HCT116 (cell line): ENCODE results near the gene FALEC. TPM values are rescaled to one million over a fixed set of nuclear protein-coding genes. Genes with fewer than 3 reads are reported as not detected.
A peak's percentile ranks its signal among the peaks of the same experiment; 100 is the strongest.

Experiments
- ATAC-seq: fragments of 200-7000 bp; cut with Tn5 transposase; 2 replicates; pipeline ENCODE4 v1.9.1; 2020; ENCODE audit warnings: mild to moderate bottlenecking, moderate library complexity
- BruUV-seq: library from RNA; stranded (reverse); fragments of 400-500 nt; replicated peaks from 2 replicates; lab custom pipeline; 2021; lab: Mats Ljungman, UMichigan
- CTCF ChIA-PET: fragments of 300-600 bp; sonication (Branson Sonifier 250); formaldehyde crosslinking; loops from one replicate; lab custom pipeline; 2021; ENCODE audit warnings: antibody characterized with exemption; lab: Charles Lee
- POLR2A ChIA-PET: fragments of 300-600, 350-600 bp; sonication (Branson Sonifier 250); formaldehyde crosslinking; loops from one replicate; lab custom pipeline; 2021; ENCODE audit warnings: antibody characterized with exemption; lab: Charles Lee
- RAD21 ChIA-PET, 2 experiments: fragments of 300-600 bp; sonication (Branson Sonifier 250); formaldehyde crosslinking; loops; one replicate each; lab custom pipeline; 2023; ENCODE audit warnings: low total read pairs in 2 of 2; ENCODE audit not compliant: uncharacterized antibody in 2 of 2, unreplicated experiment in 2 of 2, low non-redundant PET in 1 of 2; lab: Charles Lee
- DNase-seq: peaks from one replicate; pipeline ENCODE4 v3.0.0-alpha.2; 2010; ENCODE audit warnings: low read depth, low spot score
- H2AFZ ChIP-seq: fragments of 200-600 bp; shearing (Covaris generic), sonication (generic); 2 replicates; pipeline ENCODE4 v1.6.1; 2017; ENCODE audit warnings: low read depth, mixed run types, mixed read lengths, antibody characterized with exemption, low read length; ENCODE audit not compliant: poor library complexity, severe bottlenecking
- H3K27ac ChIP-seq: 2 replicates; pipeline ENCODE4 v1.5.1; 2012; ENCODE audit warnings: low read depth, low read length
- H3K27me3 ChIP-seq: fragments of 200-600 bp; sonication (generic); 2 replicates; pipeline ENCODE4 v1.6.1; 2016; ENCODE audit warnings: mixed run types, low read length, mixed read lengths; ENCODE audit not compliant: insufficient read depth
- H3K36me3 ChIP-seq, 2 experiments: fragments of 200-500 bp in 1 of 2; fragments of 200-600 bp in 1 of 2; sonication (Bioruptor generic) in 1 of 2; sonication (generic) in 1 of 2; 2 replicates each; pipeline versions ENCODE4 v1.5.1 to v1.6.1; 2014 to 2016; ENCODE audit warnings: low read length in 2 of 2, inconsistent platforms in 1 of 2, mixed read lengths in 1 of 2, mixed run types in 1 of 2; ENCODE audit not compliant: insufficient read depth in 2 of 2, control insufficient read depth in 1 of 2
- H3K4me1 ChIP-seq, 2 experiments: fragments of 200-600 bp in 1 of 2; sonication (generic) in 1 of 2; 2 replicates each; pipeline versions ENCODE4 v1.5.1 to v1.6.1; 2012 to 2017; ENCODE audit warnings: low read length in 2 of 2, inconsistent platforms in 1 of 2, mild to moderate bottlenecking in 1 of 2, mixed read lengths in 1 of 2, mixed run types in 1 of 2, moderate library complexity in 1 of 2; ENCODE audit not compliant: insufficient read depth in 2 of 2, control insufficient read depth in 1 of 2
- H3K4me2 ChIP-seq: fragments of 200-600 bp; sonication (generic); 2 replicates; pipeline ENCODE4 v1.6.1; 2017; ENCODE audit warnings: mixed run types, low read length, mixed read lengths
- H3K4me3 ChIP-seq, 2 experiments: fragments of 200-600 bp in 1 of 2; sonication (generic) in 1 of 2; replicated peaks in 1 of 2; 2 replicates each; pipeline ENCODE4 v1.5.1; 2011 to 2016; ENCODE audit warnings: low read length in 2 of 2, control low read depth in 1 of 2, low read depth in 1 of 2, mild to moderate bottlenecking in 1 of 2, mixed read lengths in 1 of 2, mixed run types in 1 of 2
- H3K79me2 ChIP-seq: fragments of 200-600 bp; sonication (generic); 2 replicates; pipeline ENCODE4 v1.6.1; 2017; ENCODE audit warnings: mild to moderate bottlenecking, mixed run types, low read length, moderate library complexity, mixed read lengths; ENCODE audit not compliant: insufficient read depth
- H3K9ac ChIP-seq: fragments of 200-600 bp; sonication (generic); 2 replicates; pipeline ENCODE4 v1.6.1; 2016; ENCODE audit warnings: low read length, mixed read lengths
- H3K9me2 ChIP-seq: fragments of 200-600 bp; sonication (generic), shearing (Covaris generic); 2 replicates; pipeline ENCODE4 v1.6.1; 2017; ENCODE audit warnings: mixed run types, mild to moderate bottlenecking, moderate library complexity; ENCODE audit not compliant: insufficient read depth
- H3K9me3 ChIP-seq, 2 experiments: fragments of 200-500 bp in 1 of 2; fragments of 200-600 bp in 1 of 2; sonication (Bioruptor generic) in 1 of 2; sonication (generic) in 1 of 2; 2 replicates each; pipeline ENCODE4 v1.6.1; 2014 to 2017; ENCODE audit warnings: low read length in 2 of 2, mixed read lengths in 2 of 2, inconsistent platforms in 1 of 2, low read depth in 1 of 2, mild to moderate bottlenecking in 1 of 2, mixed run types in 1 of 2, moderate library complexity in 1 of 2; ENCODE audit not compliant: control insufficient read depth in 1 of 2, insufficient read depth in 1 of 2
- H4K20me1 ChIP-seq: fragments of 200-600 bp; sonication (generic), shearing (Covaris generic); 2 replicates; pipeline ENCODE4 v1.6.1; 2017; ENCODE audit warnings: mixed run types, mild to moderate bottlenecking, moderate library complexity; ENCODE audit not compliant: insufficient read depth
- ATF3 ChIP-seq: IDR thresholded peaks from 2 replicates; pipeline ENCODE4 v1.6.1; 2012
- CEBPB ChIP-seq: IDR thresholded peaks from 2 replicates; pipeline ENCODE4 v1.6.1; 2012; ENCODE audit warnings: low read depth
- CTCF ChIP-seq, 3 experiments: fragments of 200-600 bp in 1 of 3; sonication (generic) in 1 of 3; IDR thresholded peaks in 2 of 3; conservative IDR thresholded peaks in 1 of 3; 2 replicates each; pipeline ENCODE4 v1.5.1; 2012 to 2017; ENCODE audit warnings: low read depth in 2 of 3, low read length in 2 of 3, antibody characterized with exemption in 1 of 3, borderline replicate concordance in 1 of 3, control low read depth in 1 of 3, mild to moderate bottlenecking in 1 of 3, mixed read lengths in 1 of 3, mixed run types in 1 of 3, moderate library complexity in 1 of 3; ENCODE audit not compliant: insufficient read depth in 1 of 3
- EZH2 ChIP-seq: fragments of 200-600 bp; sonication (generic); IDR thresholded peaks from 2 replicates; pipeline ENCODE4 v1.6.1; 2017; ENCODE audit warnings: antibody characterized with exemption, mixed run types
- EZH2phosphoT487 ChIP-seq: fragments of 200-600 bp; IDR thresholded peaks from 2 replicates; pipeline ENCODE4 v1.6.1; 2018; ENCODE audit warnings: antibody characterized with exemption, borderline replicate concordance
- FOSL1 ChIP-seq: IDR thresholded peaks from 2 replicates; pipeline ENCODE4 v1.6.1; 2012; ENCODE audit warnings: low read depth
- JUND ChIP-seq: IDR thresholded peaks from 2 replicates; pipeline ENCODE4 v1.6.1; 2012
- MAX ChIP-seq: IDR thresholded peaks from 2 replicates; pipeline ENCODE4 v1.6.1; 2012
- POLR2A ChIP-seq: IDR thresholded peaks from 2 replicates; pipeline ENCODE4 v1.7.0; 2011; ENCODE audit warnings: borderline replicate concordance; ENCODE audit not compliant: insufficient read depth, insufficient read length; ENCODE audit errors: extremely low read depth
- SIN3A ChIP-seq: IDR thresholded peaks from 2 replicates; pipeline ENCODE4 v1.6.1; 2012; ENCODE audit warnings: low read depth
- TCF7L2 ChIP-seq: IDR thresholded peaks from 2 replicates; pipeline ENCODE4 v1.7.0; 2011; ENCODE audit warnings: borderline replicate concordance, inconsistent platforms; ENCODE audit not compliant: insufficient read depth, insufficient read length; ENCODE audit errors: extremely low read depth
- YY1 ChIP-seq: IDR thresholded peaks from 2 replicates; pipeline ENCODE4 v1.6.1; 2011; ENCODE audit warnings: low read length, low read depth, moderate library complexity, mild to moderate bottlenecking; ENCODE audit not compliant: insufficient replicate concordance; ENCODE audit errors: extremely low read depth
- ZBTB33 ChIP-seq: IDR thresholded peaks from 2 replicates; pipeline ENCODE4 v1.6.1; 2011; ENCODE audit warnings: mild to moderate bottlenecking, low read length, moderate library complexity; ENCODE audit not compliant: insufficient replicate concordance; ENCODE audit errors: extremely low read depth
- ZNF274 ChIP-seq: fragments of 200-500 bp; sonication (Bioruptor generic); IDR thresholded peaks from 2 replicates; pipeline ENCODE4 v1.6.1; 2014; ENCODE audit warnings: mild to moderate bottlenecking, low read depth, low read length, inconsistent platforms
- intact Hi-C: fragments of 100-400 bp; cut with micrococcal nuclease; formaldehyde crosslinking; loops from 2 replicates; pipeline ENCODE4 v1.10.0; 2022
- total RNA-seq: library from RNA; stranded (reverse); gene quantifications from one replicate; pipeline ENCODE4 v1.2.1, GENCODE V29; 2021; ENCODE audit not compliant: unreplicated experiment

Gene FALEC
- total RNA-seq, 1 experiment from 2014 or later, result 0.59 TPM

GRCh38 chr1:150562446-150563339, 47.1 kb downstream of the FALEC start:
- Histone ChIP-seq H3K79me2 (peaks cover 18% of the 10 kb centered on the region), H3K9ac (peak overlapping the region; percentile 85), H3K27me3 (no peaks in the 10 kb centered on the region), H3K36me3 (no peaks in the 10 kb centered on the region), H3K4me3 (peak overlapping the region; percentile 51 to 68), H3K4me2 (peak overlapping the region; percentile 99), H2AFZ (no peak overlapping the region), H3K9me2 (no peaks in the 10 kb centered on the region), H3K27ac (peak overlapping the region; percentile 95), H4K20me1 (no peaks in the 10 kb centered on the region), H3K4me1 (peaks cover 46 to 60% of the 10 kb centered on the region in 2 experiments), H3K9me3 (no peaks in the 10 kb centered on the region)
- BruUV-seq, result no TSS peak
- intact Hi-C loops, result loop anchor here (5.0 to 10.0 kb wide), 3 partner anchors 132 to 445 kb away; partner anchors contain the start of genes GOLPH3L, MINDY1 and PRUNE1
- no peak for ATAC-seq
- RAD21 ChIA-PET, result no interaction called here
- POLR2A ChIA-PET, result interaction anchor here (0.7 to 6.6 kb wide), 7 partner anchors 9 to 135 kb away, joined by 3 to 41 read pairs (median 3); partner anchors contain the start of genes GOLPH3L and MCL1
- CTCF ChIA-PET, result interaction anchor here (1.0 to 4.8 kb wide), 8 partner anchors 11 to 433 kb away, joined by 5 to 35 read pairs (median 14); partner anchors contain the start of genes ADAMTSL4 and ENSA
- DNase-seq, result no peak
- TF ChIP-seq JUND, result no peak
- no peak for TF ChIP-seq ZNF274
- TF ChIP-seq FOSL1, result no peak
- TF ChIP-seq CTCF (IDR thresholded peaks at IDR 0.05 in 2 of 3, conservative IDR thresholded peaks at IDR 0.05 in 1 of 3; ENCODE audit: borderline replicate concordance in 1 of 3, insufficient read depth in 1 of 3, low read depth in 2 of 3, low read length in 2 of 3), result no peak
- TF ChIP-seq TCF7L2, result no peak
- no peak for TF ChIP-seq POLR2A
- no peak for TF ChIP-seq CEBPB
- no peak for TF ChIP-seq ZBTB33
- no peak for TF ChIP-seq SIN3A
- TF ChIP-seq MAX, result no peak
- TF ChIP-seq EZH2phosphoT487, result no peak
- TF ChIP-seq YY1, result no peak
- no peak for TF ChIP-seq ATF3
- TF ChIP-seq EZH2, result no peak
